C1 segment of cervical spinal cord (tissue), 14 donors: ENCODE measurements around the gene RABGAP1L.
"Not testable (repeated sequence)": the region's sequence is repeated elsewhere in the genome, so short reads cannot be mapped to it uniquely, and the experiment has no call there.

Source experiments
- DNase-seq, 14 donors: peaks; one replicate each; lab custom pipeline; 2025; lab: John Stamatoyannopoulos, UW

The RABGAP1L gene

DNA sequence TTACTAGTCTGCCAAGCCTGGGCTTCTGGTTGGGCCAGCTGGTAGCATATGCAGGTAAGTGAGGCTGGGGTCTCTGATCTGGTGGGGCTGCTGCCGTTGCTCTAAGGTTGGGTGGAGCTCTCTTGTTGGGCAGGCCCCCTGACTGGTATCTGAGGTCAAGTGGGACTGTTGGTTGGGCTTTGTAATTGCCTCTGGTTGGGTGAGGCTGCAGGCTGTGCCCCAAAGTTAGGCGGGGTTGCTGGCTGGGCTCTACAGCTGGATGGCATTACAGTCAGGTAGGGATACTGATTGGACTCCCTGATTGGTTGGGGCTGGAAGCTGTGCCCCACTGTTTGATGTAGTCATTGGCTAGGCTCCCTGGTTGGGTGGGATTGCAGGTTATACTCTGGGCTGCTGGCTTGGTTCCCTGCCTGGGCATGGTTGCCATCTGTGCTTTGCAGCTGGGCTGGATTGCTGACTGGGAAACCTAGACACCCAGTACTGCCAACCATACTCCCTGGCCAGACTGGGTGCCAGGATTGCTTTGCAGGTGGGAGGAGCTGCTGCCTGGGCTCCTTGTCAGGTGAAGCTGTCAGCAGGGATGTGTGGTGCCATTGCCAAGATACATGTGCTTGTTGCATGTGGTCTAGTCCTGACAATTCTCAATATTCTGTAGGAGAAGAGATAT lies 130.5 kb downstream of the RABGAP1L start:
- no peak for DNase-seq

DNA sequence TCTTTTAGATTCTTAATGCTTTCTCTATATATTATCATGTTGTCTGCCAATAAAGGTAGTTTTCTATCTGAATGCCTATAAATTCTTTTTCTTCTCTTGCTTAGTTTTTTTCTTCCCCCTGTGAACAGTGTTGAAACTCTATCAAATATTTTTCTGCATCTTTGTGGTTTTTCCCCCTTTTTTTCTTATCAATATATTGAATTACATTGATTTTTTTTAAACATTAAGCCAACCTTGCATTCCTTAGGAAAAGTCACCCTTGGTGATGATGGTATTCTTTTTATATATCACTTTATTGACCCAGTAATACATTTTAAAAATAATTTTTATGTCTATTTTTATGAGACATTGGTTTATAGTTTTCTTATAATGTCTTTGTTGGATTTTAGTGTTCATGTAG lies 131.7 kb downstream of the RABGAP1L start:
- no peak for DNase-seq

DNA sequence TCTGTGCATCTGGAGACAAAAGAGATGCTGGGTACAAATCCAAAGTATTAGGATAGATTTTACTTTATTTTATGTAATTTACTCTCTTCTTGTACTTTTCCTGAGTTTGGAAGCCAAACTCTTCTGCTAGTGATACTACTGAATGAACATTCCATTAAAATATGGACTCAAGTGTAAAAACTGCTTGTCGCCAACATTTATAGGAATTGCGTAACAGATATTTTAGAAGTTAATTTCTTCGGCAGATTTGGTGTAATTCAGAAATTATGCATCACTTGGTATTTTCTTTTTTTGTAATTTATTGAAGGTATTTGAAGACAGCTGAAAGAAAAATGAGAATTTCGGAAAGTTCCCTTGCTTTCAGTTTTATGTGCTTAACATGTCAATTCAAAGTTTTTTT lies 137.0 kb downstream of the RABGAP1L start:
- DNase-seq = no peak

DNA sequence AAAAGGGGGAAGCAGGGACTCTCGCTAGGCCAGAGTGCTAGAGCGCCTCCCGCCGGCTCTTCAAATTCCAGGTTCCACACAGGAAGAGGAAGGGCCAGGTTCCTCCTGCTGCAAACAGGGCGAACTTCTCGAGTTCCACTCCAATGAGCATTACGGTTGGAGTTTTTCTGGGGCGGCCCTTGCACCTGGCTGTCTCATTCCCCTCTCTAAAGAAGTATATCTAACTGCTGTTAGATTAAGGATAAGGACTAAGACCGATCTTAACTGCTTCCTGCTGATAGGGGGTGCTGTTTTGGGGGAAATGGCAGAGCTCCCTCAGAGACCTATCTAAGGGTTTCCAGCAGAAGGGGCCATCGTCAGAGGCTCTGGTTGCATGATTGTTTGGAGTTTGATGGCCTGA lies 138.0 kb downstream of the RABGAP1L start:
- DNase-seq = no peak

DNA sequence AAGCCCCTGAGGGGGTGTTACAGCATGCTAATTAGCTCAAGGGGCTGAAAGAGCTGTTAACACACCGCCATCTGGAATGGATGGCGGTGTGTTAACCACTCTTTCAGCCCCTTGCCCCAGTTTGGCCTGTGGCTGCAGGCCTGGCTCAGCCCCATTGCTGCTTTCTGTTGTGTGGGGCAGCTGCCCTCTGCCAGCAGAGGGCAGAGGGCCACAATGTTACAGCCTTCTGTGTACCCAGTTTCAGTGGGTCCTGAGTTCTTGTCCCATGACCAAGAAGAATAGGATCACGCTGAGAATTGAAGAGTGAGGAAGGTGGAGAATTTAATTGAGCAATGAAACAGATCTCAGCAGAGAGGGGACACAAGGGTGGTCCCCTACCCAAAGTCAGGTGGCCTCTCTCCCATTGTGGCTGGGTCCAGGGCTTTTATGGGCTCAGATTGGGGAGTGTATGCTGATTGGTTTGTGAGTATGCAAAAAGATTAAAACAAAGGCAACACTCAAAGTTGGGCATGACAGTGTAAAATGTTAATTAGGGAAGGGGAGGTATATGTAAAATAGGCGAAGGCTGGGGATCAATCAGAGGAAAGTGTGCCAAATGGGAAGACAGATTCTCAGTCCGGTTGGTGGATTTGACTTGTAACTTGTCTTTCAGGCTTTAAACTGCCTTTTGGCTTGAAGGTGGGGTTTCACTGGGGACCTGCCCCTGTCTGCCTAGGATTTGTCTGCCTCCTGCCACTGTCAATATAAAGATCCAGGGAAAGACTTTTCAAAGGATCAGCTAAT lies 142.2 kb downstream of the RABGAP1L start:
- no peak for DNase-seq

DNA sequence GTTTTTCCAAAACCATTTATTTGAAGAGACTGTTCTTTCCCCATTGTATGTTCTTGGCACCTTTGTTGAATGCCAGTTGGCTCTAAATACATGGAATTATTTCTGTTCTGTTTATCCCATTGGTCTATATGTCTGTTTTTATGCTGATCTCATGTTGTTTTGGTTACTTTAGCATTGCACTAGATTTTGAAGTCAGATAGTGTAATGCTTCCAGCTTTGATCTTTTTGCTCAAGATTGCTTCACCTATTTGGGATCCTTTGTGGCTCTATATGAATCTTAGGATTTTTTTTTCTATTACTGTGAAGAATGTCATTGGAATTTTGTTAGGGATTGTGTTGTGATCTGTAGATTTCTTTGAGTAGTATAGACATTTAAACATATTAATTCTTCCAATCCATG lies 149.3 kb downstream of the RABGAP1L start:
- DNase-seq = no peak

DNA sequence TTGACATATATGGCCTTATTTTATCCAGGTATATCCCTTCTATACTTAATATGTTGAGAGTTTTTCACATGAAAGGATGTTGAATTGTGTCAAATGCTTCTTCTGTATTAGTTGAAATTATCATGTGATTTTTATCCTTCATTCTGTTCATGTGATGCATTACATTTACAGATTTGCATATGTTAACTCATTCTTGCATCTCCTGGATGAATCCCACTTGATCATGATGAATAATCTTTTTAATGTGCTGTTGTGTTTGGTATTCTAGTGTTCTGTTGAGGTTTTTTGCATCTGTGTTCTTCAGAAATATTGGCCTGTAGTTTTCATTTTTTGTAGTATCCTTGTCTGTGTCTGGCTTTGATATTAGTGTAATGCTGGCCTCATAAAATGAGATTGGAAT lies 150.2 kb downstream of the RABGAP1L start:
- DNase-seq = no peak

DNA sequence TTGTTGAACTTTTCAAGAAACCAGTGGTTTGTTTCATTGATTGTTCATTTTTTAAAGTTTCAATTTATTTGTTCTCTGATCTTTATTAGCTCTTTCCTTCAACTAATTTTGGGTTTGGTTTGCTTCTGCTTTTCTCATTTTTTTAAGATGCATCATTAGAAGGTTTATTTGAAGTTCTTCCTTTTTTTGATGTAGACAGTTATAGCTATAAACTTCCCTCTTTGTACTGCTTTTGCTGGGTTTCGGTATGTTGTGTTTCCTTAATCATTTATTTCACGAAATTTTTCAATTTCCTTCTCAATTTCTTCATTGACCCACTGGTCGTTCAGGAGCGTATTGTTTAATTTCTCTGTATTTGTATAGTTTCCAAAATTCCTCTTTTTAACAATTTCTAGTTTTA lies 155.1 kb downstream of the RABGAP1L start:
- DNase-seq = no peak

DNA sequence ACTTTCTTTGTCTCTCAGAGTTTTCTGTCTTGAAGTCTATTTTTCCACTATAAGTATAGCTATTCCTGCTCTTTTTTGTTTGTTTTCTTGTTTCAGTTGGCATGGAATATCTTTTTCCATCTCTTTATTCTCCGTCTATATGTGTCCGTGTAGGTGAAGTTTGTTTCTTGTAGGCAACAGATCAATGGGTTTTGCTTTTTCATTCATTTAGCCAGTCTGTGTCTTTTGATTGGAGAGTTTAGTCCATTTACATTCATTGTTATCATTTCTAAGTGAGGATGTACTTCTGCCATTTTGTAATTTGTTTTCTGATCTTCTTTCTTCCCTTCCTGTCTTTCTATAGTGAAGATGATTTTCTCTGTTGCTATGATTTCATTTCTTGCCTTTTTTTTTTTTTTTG lies 155.9 kb downstream of the RABGAP1L start:
- DNase-seq = no peak

DNA sequence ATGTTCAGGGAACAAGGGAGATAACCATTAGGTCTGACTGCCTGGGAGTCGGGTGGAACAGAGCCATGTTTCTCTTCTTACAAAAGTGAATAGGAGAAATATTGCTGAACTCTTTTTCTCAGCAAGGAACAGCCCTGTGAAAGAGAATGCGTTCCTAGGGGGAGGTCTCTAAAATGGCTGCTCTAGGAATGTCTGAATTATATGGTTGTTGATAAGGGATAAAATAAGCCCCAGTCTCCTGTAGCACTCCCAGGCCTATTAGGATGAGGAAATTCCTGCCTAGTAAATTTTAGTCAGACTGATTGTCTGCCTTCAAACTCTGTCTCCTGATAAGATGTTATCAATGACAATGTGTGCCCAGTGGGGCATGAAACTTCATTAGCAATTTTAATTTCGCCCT lies 161.6 kb downstream of the RABGAP1L start:
- DNase-seq = not testable (repeated sequence)

DNA sequence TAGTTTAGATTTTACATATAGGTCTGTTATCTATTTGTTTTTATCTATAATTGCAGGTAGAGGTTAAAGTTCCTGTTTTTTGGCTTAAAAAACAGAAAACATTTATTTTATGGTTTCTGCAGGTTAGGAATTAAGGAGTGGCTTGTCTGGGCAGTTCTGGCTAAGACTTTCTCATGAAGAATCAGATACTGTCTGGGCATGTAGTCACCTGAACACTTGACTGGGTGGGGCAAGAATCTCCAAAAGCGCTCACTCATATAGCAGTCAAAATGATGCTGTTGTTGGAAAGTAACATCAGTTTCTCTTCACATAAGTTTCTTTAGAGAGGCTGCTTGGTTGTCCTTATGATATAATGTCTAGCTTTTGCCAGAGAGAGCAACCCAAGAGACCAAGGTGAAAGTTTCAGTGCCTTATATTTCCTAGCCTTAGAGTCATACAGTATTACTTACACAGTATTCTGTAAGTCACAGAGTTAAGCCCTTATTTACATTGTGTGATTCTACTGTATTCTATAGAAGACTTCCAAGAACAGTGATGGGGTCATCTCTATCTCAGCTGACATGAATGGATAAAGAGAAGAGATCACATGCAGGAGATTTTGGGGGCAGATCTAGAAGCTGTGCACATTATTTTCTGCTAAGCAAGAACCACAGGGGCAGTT lies 163.0 kb downstream of the RABGAP1L start:
- DNase-seq = no peak

DNA sequence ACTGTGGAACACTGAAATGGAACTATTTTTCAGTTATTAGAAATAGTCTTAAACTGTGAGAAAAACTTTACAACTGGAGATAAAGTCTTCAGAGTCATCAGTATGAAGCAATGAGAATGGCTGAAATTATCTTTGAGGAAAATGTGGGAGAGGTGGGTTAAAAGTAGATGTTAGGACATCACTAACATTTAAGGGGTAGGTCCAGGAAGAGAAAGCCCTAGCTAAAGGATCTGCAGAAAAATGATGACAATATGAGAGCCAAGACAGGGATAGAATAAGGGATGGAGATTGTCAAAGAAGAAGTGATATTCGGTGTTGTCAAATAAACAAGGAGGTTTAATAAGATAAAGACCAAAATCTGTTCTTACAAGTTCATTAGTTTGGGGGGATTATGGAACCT lies 165.2 kb downstream of the RABGAP1L start:
- DNase-seq = no peak

DNA sequence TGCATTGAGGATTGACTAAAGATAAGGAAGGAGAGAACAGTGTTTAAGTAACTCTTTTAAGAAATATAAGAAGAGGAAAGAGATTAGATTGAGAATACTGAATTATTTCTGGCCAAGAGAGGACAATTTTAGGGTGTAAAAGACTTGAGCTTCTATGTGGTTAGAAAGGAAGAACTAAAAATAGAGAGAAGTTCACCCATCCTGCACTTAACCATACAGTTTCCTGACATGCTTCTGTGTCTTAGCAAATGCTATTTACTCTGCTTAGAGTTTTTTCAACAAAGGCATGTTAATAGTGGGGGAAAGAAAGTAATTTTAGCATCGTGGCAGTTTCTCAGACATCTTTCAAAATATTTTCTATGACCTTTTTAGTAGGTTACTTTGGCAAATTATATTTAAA lies 165.6 kb downstream of the RABGAP1L start:
- no peak for DNase-seq

DNA sequence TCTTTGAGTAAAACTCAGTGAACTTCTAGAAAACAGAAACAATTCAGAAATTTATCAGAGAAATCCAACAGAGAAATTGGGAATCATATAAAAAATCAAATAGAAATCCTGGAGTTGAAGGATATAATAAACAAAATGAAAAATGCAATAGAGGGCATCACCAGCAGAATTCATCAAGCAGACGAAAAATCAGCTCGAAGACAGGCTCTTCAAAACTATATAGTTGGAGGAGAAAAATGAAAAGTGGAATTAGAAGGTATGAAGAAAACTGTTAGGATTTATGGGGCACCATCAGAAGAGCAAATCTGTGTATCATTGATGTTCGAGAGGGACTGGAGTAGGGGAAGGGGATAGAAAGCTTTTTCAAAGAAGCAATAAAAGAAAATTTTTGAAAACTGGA lies 167.0 kb downstream of the RABGAP1L start:
- DNase-seq = no peak

DNA sequence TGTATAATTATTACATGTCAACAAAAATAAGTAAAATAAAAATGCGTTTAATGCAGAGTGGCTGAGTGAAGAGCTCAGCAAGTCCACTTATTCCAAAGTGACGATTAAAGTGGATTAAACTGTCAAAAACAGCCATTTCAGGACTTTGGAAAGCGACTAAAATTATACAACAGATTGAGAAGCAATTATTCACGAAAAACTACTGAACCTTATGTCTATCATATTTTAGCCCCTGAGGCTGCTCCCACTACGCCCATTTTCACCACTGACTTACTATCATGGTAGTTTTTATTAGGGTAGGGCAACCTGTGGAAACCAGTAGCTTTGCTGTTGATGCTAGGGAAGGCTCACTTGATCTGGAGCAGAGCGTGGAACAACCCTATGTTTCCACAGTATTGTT lies 174.1 kb downstream of the RABGAP1L start:
- DNase-seq = no peak

DNA sequence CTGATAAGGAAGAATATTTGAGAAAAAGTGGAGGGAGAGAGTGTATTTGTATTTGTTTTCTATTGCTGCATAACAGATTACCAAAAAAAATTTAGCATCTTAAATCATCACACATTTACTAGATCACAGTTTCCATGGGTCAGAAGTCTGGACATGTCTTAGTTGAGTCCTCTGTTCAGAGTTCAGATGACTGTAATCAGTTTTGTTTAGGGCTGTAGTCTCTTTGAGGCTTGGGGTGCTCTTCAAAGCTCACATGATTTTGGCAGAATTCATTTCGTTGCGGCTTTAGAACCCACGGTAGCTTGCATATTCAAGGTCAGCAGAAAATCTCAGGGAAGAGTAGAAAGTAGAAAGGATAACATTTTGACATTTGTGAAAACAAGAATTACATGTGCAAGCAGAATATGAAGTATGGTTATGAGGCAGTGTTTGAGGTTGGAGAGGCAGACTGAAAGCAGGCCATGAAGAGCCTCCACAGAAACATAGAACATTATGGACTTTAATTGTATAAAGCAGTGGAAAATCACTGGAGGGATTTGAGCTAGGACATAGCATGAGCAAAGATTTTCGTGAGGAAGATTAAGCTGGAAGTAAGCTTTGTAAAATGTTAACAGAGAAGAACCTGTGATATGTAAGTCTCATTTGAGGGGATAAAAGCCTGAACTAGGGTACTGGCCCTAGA lies 177.8 kb downstream of the RABGAP1L start:
- DNase-seq = peak in 1 of 14 donors; percentile 52

DNA sequence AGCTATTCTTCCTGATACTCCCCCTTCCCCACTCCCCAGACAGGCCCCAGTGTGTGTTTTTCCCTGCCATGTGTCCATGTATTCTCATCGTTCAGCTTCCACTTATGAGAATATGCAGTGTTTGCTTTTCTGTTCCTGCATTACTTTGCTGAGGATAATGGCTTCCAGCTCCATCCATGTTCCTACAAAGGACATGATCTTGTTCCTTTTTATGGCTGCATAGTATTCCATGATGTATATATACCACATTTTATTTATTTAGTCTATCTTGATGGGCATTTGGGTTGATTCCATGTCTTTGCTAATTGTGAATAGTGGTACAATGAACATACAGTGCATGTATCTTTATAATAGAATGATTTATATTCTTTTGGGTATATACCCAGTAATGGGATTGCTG lies 181.1 kb downstream of the RABGAP1L start:
- not testable (repeated sequence) for DNase-seq

DNA sequence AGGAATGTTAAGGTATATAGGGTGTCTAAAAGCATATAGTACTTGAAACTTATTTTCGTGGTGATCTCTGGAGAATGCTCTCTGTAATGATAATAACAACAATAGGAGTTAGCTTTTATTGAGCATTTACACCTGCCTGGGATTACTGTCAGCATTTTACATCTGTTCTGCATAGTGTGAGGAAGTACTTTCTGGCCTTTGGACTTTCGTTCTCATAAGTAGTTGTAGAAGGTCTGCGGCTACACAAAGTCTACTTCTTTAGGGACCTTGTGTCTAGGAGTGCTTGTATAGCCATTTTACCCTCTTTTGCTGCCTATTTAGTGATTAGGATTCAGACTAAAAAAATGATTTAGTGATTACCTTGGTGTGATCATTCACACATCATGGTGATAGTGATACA lies 184.8 kb downstream of the RABGAP1L start:
- no peak for DNase-seq

DNA sequence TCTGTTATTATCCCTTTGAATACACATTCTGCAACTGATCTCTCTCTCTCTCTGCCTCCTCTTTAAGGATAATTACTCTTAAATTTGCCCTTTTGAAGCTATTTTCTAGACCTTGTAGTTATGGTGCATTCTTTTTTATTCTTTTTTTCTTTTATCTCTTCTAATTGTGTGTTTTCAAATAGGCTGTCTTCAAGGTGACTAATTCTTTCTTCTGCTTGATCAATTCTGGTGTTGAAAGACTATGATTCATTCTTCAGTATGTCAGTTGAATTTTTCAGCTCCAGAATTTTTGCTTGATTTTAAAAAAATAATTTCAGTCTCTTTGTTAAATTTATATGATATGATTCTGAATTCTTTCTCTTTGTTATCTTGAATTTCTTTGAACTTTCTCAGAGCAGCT lies 192.8 kb downstream of the RABGAP1L start:
- DNase-seq = no peak

DNA sequence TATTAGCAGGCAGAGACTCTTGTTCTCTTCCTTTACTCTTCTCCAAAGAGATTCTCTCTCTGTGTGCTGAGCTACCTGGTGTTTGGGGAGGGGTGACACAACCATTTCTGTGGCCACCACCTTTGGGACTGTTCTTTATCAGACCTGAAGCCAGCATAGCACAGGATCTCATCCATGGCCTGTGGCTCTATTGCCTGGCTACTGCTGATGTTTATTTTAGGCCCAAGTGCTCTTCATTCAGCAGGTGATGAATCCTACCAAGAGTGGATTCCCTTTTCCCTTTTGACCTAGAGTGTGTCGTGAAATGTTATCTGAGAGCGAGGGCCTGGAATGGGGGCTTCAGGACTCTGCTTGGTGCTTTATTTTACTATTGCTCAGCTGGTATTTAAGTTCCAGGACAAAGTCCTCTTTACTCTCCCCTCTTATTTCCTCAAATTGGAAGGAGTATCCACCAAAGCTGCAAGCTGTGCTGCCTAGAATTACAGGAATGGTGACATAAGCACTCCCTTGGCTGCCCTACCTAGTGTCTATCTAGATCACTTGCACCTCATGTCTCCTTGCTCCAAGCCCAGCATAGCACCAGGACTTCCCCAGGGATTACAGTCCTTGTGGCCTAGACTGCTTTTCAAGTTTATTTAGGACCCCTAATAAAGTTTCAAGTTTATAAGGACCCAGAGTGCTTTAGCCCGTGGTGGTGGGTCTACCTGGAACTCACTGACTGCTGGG lies 193.7 kb downstream of the RABGAP1L start:
- DNase-seq = no peak

DNA sequence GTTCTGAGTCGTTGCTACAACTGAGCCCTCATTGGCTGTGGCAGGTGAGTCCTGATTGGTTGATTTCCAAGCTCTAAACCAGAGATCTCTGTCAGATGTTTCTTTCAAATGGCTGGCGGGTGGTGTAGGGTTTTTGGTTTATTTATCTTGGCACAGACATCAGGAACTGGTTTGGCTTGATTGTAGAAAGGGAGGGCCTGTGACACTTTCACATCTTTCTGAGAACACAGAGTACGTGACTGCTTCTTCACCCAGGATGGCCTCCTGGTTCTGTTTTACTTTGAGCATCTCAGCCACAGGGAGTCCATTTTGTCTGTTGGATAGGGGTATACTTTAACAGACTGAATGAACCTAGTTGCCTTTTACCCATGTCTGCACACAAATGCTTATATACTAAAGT lies 199.0 kb downstream of the RABGAP1L start:
- DNase-seq = no peak
